HCT116 (cell line): ENCODE measurements around the gene LRCH4. TPM values are rescaled to one million over a fixed set of nuclear protein-coding genes. Genes with fewer than 3 reads are reported as not detected.

Experiments
- ATAC-seq: fragments of 200-7000 bp; cut with Tn5 transposase; 2 replicates; pipeline ENCODE4 v1.9.1; 2020; ENCODE audit warnings: mild to moderate bottlenecking, moderate library complexity
- BruUV-seq: library from RNA; stranded (reverse); fragments of 400-500 nt; replicated peaks from 2 replicates; lab custom pipeline; 2021; lab: Mats Ljungman, UMichigan
- CTCF ChIA-PET: fragments of 300-600 bp; sonication (Branson Sonifier 250); formaldehyde crosslinking; loops from one replicate; lab custom pipeline; 2021; ENCODE audit warnings: antibody characterized with exemption; lab: Charles Lee
- POLR2A ChIA-PET: fragments of 300-600, 350-600 bp; sonication (Branson Sonifier 250); formaldehyde crosslinking; loops from one replicate; lab custom pipeline; 2021; ENCODE audit warnings: antibody characterized with exemption; lab: Charles Lee
- RAD21 ChIA-PET, 2 experiments: fragments of 300-600 bp; sonication (Branson Sonifier 250); formaldehyde crosslinking; loops; one replicate each; lab custom pipeline; 2023; ENCODE audit warnings: low total read pairs in 2 of 2; ENCODE audit not compliant: uncharacterized antibody in 2 of 2, unreplicated experiment in 2 of 2, low non-redundant PET in 1 of 2; lab: Charles Lee
- DNase-seq: peaks from one replicate; pipeline ENCODE4 v3.0.0-alpha.2; 2010; ENCODE audit warnings: low read depth, low spot score
- H2AFZ ChIP-seq: fragments of 200-600 bp; shearing (Covaris generic), sonication (generic); 2 replicates; pipeline ENCODE4 v1.6.1; 2017; ENCODE audit warnings: low read depth, mixed run types, mixed read lengths, antibody characterized with exemption, low read length; ENCODE audit not compliant: poor library complexity, severe bottlenecking
- H3K27ac ChIP-seq: 2 replicates; pipeline ENCODE4 v1.5.1; 2012; ENCODE audit warnings: low read depth, low read length
- H3K27me3 ChIP-seq: fragments of 200-600 bp; sonication (generic); 2 replicates; pipeline ENCODE4 v1.6.1; 2016; ENCODE audit warnings: mixed run types, low read length, mixed read lengths; ENCODE audit not compliant: insufficient read depth
- H3K36me3 ChIP-seq, 2 experiments: fragments of 200-500 bp in 1 of 2; fragments of 200-600 bp in 1 of 2; sonication (Bioruptor generic) in 1 of 2; sonication (generic) in 1 of 2; 2 replicates each; pipeline versions ENCODE4 v1.5.1 to v1.6.1; 2014 to 2016; ENCODE audit warnings: low read length in 2 of 2, inconsistent platforms in 1 of 2, mixed read lengths in 1 of 2, mixed run types in 1 of 2; ENCODE audit not compliant: insufficient read depth in 2 of 2, control insufficient read depth in 1 of 2
- H3K4me1 ChIP-seq, 2 experiments: fragments of 200-600 bp in 1 of 2; sonication (generic) in 1 of 2; 2 replicates each; pipeline versions ENCODE4 v1.5.1 to v1.6.1; 2012 to 2017; ENCODE audit warnings: low read length in 2 of 2, inconsistent platforms in 1 of 2, mild to moderate bottlenecking in 1 of 2, mixed read lengths in 1 of 2, mixed run types in 1 of 2, moderate library complexity in 1 of 2; ENCODE audit not compliant: insufficient read depth in 2 of 2, control insufficient read depth in 1 of 2
- H3K4me2 ChIP-seq: fragments of 200-600 bp; sonication (generic); 2 replicates; pipeline ENCODE4 v1.6.1; 2017; ENCODE audit warnings: mixed run types, low read length, mixed read lengths
- H3K4me3 ChIP-seq, 2 experiments: fragments of 200-600 bp in 1 of 2; sonication (generic) in 1 of 2; replicated peaks in 1 of 2; 2 replicates each; pipeline ENCODE4 v1.5.1; 2011 to 2016; ENCODE audit warnings: low read length in 2 of 2, control low read depth in 1 of 2, low read depth in 1 of 2, mild to moderate bottlenecking in 1 of 2, mixed read lengths in 1 of 2, mixed run types in 1 of 2
- H3K79me2 ChIP-seq: fragments of 200-600 bp; sonication (generic); 2 replicates; pipeline ENCODE4 v1.6.1; 2017; ENCODE audit warnings: mild to moderate bottlenecking, mixed run types, low read length, moderate library complexity, mixed read lengths; ENCODE audit not compliant: insufficient read depth
- H3K9ac ChIP-seq: fragments of 200-600 bp; sonication (generic); 2 replicates; pipeline ENCODE4 v1.6.1; 2016; ENCODE audit warnings: low read length, mixed read lengths
- H3K9me2 ChIP-seq: fragments of 200-600 bp; sonication (generic), shearing (Covaris generic); 2 replicates; pipeline ENCODE4 v1.6.1; 2017; ENCODE audit warnings: mixed run types, mild to moderate bottlenecking, moderate library complexity; ENCODE audit not compliant: insufficient read depth
- H3K9me3 ChIP-seq, 2 experiments: fragments of 200-500 bp in 1 of 2; fragments of 200-600 bp in 1 of 2; sonication (Bioruptor generic) in 1 of 2; sonication (generic) in 1 of 2; 2 replicates each; pipeline ENCODE4 v1.6.1; 2014 to 2017; ENCODE audit warnings: low read length in 2 of 2, mixed read lengths in 2 of 2, inconsistent platforms in 1 of 2, low read depth in 1 of 2, mild to moderate bottlenecking in 1 of 2, mixed run types in 1 of 2, moderate library complexity in 1 of 2; ENCODE audit not compliant: control insufficient read depth in 1 of 2, insufficient read depth in 1 of 2
- H4K20me1 ChIP-seq: fragments of 200-600 bp; sonication (generic), shearing (Covaris generic); 2 replicates; pipeline ENCODE4 v1.6.1; 2017; ENCODE audit warnings: mixed run types, mild to moderate bottlenecking, moderate library complexity; ENCODE audit not compliant: insufficient read depth
- SIN3A ChIP-seq: IDR thresholded peaks from 2 replicates; pipeline ENCODE4 v1.6.1; 2012; ENCODE audit warnings: low read depth
- TCF7L2 ChIP-seq: IDR thresholded peaks from 2 replicates; pipeline ENCODE4 v1.7.0; 2011; ENCODE audit warnings: borderline replicate concordance, inconsistent platforms; ENCODE audit not compliant: insufficient read depth, insufficient read length; ENCODE audit errors: extremely low read depth
- ZFX ChIP-seq: fragments of 450-650 bp; IDR thresholded peaks from 2 replicates; pipeline ENCODE4 v1.6.1; 2017
- intact Hi-C: fragments of 100-400 bp; cut with micrococcal nuclease; formaldehyde crosslinking; loops from 2 replicates; pipeline ENCODE4 v1.10.0; 2022
- total RNA-seq: library from RNA; stranded (reverse); gene quantifications from one replicate; pipeline ENCODE4 v1.2.1, GENCODE V29; 2021; ENCODE audit not compliant: unreplicated experiment
- TF ChIP-seq, protein P1 (sequence below), 3 experiments: fragments of 200-600 bp in 1 of 3; sonication (generic) in 1 of 3; IDR thresholded peaks in 2 of 3; conservative IDR thresholded peaks in 1 of 3; 2 replicates each; pipeline ENCODE4 v1.5.1; 2012 to 2017; ENCODE audit warnings: low read depth in 2 of 3, low read length in 2 of 3, antibody characterized with exemption in 1 of 3, borderline replicate concordance in 1 of 3, control low read depth in 1 of 3, mild to moderate bottlenecking in 1 of 3, mixed read lengths in 1 of 3, mixed run types in 1 of 3, moderate library complexity in 1 of 3; ENCODE audit not compliant: insufficient read depth in 1 of 3
- TF ChIP-seq, protein P2 (sequence below): IDR thresholded peaks from 2 replicates; pipeline ENCODE4 v1.6.1; 2012; ENCODE audit warnings: low read depth

Gene LRCH4
- total RNA-seq, 1 experiment from 2014 or later: 47.9 TPM

- POLR2A ChIA-PET: interaction anchor here (1.0 to 1.4 kb wide), 2 partner anchors 47 to 110 kb away, joined by 3 to 5 read pairs; partner anchors contain the start of genes FBXO24, MEPCE and ZCWPW1
- no peaks in the 10 kb centered on the region for H4K20me1 ChIP-seq
- no TSS peak for BruUV-seq
- no peaks in the 10 kb centered on the region for H3K27me3 ChIP-seq
- H3K9me2 ChIP-seq: no peaks in the 10 kb centered on the region
- no peaks in the 10 kb centered on the region for H3K36me3 ChIP-seq
- H3K4me2 ChIP-seq: peak overlapping the region; percentile 95
- peak overlapping the region; percentile 58 to 77 for H3K4me3 ChIP-seq
- peak overlapping the region; percentile 76 for H3K9ac ChIP-seq
- H3K4me1 ChIP-seq: peaks cover 24 to 32% of the 10 kb centered on the region in 2 experiments
- TF ChIP-seq, protein P1, sequence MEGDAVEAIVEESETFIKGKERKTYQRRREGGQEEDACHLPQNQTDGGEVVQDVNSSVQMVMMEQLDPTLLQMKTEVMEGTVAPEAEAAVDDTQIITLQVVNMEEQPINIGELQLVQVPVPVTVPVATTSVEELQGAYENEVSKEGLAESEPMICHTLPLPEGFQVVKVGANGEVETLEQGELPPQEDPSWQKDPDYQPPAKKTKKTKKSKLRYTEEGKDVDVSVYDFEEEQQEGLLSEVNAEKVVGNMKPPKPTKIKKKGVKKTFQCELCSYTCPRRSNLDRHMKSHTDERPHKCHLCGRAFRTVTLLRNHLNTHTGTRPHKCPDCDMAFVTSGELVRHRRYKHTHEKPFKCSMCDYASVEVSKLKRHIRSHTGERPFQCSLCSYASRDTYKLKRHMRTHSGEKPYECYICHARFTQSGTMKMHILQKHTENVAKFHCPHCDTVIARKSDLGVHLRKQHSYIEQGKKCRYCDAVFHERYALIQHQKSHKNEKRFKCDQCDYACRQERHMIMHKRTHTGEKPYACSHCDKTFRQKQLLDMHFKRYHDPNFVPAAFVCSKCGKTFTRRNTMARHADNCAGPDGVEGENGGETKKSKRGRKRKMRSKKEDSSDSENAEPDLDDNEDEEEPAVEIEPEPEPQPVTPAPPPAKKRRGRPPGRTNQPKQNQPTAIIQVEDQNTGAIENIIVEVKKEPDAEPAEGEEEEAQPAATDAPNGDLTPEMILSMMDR (IDR thresholded peaks at IDR 0.05 in 2 of 3, conservative IDR thresholded peaks at IDR 0.05 in 1 of 3; ENCODE audit: borderline replicate concordance in 1 of 3, insufficient read depth in 1 of 3, low read depth in 2 of 3, low read length in 2 of 3): no peak
- TF ChIP-seq SIN3A: no peak
- peak; percentile 32; the same call in 1 of the 2 replicates for TF ChIP-seq ZFX
- TF ChIP-seq TCF7L2: no peak
- TF ChIP-seq, protein P2, sequence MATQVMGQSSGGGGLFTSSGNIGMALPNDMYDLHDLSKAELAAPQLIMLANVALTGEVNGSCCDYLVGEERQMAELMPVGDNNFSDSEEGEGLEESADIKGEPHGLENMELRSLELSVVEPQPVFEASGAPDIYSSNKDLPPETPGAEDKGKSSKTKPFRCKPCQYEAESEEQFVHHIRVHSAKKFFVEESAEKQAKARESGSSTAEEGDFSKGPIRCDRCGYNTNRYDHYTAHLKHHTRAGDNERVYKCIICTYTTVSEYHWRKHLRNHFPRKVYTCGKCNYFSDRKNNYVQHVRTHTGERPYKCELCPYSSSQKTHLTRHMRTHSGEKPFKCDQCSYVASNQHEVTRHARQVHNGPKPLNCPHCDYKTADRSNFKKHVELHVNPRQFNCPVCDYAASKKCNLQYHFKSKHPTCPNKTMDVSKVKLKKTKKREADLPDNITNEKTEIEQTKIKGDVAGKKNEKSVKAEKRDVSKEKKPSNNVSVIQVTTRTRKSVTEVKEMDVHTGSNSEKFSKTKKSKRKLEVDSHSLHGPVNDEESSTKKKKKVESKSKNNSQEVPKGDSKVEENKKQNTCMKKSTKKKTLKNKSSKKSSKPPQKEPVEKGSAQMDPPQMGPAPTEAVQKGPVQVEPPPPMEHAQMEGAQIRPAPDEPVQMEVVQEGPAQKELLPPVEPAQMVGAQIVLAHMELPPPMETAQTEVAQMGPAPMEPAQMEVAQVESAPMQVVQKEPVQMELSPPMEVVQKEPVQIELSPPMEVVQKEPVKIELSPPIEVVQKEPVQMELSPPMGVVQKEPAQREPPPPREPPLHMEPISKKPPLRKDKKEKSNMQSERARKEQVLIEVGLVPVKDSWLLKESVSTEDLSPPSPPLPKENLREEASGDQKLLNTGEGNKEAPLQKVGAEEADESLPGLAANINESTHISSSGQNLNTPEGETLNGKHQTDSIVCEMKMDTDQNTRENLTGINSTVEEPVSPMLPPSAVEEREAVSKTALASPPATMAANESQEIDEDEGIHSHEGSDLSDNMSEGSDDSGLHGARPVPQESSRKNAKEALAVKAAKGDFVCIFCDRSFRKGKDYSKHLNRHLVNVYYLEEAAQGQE: no peak
- RAD21 ChIA-PET: interaction anchor here in 1 of 2 experiments (1.1 kb wide), 1 partner anchor 20 kb away, joined by 4 read pairs; no protein-coding TSS in a partner anchor
- no peak for DNase-seq
- intact Hi-C loops: no loop called here
- H3K9me3 ChIP-seq: no peaks in the 10 kb centered on the region
- H2AFZ ChIP-seq: no peak overlapping the region
- peak overlapping the region; percentile 42; the same call in 1 of the 2 replicates for H3K27ac ChIP-seq
- CTCF ChIA-PET: interaction anchor here (0.6 to 1.2 kb wide), 4 partner anchors 20 to 256 kb away, joined by 3 to 4 read pairs (median 3); partner anchors contain the start of gene FBXO24
- no peak for ATAC-seq
- H3K79me2 ChIP-seq: peaks cover 16% of the 10 kb centered on the region; the same call in 1 of the 2 replicates
Observed at GRCh38 chr7:100539436-100540006, 46.4 kb downstream of the LRCH4 start.
